ENCODE measurements around the gene TNN.

GRCh38 chr1:175094626-175095025, 27.0 kb downstream of the TNN start:
- TF ChIP-seq CTCF (IDR thresholded peaks at IDR 0.05): no peak
- no peak for TF ChIP-seq POLR2A (IDR thresholded peaks at IDR 0.05)

Measured in ovary (tissue), 3 donors.